ENCODE results near the gene RAB40C.

The RAB40C gene

GRCh38 chr16:565419-566330 lies 24.2 kb upstream of the RAB40C start:
- H3K36me3 ChIP-seq (ENCODE audit: insufficient read depth, low read length), result no peaks in the 10 kb centered on the region
- TF ChIP-seq EZH2phosphoT487 (IDR thresholded peaks at IDR 0.05; ENCODE audit: borderline replicate concordance) (no peak), CTCF (conservative IDR thresholded peaks at IDR 0.05; ENCODE audit: low read length) (no peak)
- peaks cover 2% of the 10 kb centered on the region for H4K20me1 ChIP-seq (ENCODE audit: insufficient read depth, low read length, poor library complexity, severe bottlenecking)
- peaks cover 4% of the 10 kb centered on the region for H3K4me1 ChIP-seq (ENCODE audit: insufficient read depth, low read length, poor library complexity, severe bottlenecking)
- no peaks in the 10 kb centered on the region for H3K9me3 ChIP-seq (ENCODE audit: insufficient read depth, low read depth, low read length)
- H3F3A ChIP-seq (ENCODE audit: low read depth), result no peaks in the 10 kb centered on the region
- H2AFZ ChIP-seq (ENCODE audit: low read length), result no peak overlapping the region
- no peaks in the 10 kb centered on the region for H3K27me3 ChIP-seq (ENCODE audit: insufficient read depth, low read length, poor library complexity, severe bottlenecking)
- no peak overlapping the region for H3K9ac ChIP-seq (ENCODE audit: low read depth, low read length, poor library complexity, severe bottlenecking)
- no peak overlapping the region for H3K4me3 ChIP-seq (ENCODE audit: low read length, poor library complexity, severe bottlenecking)
- H3K4me2 ChIP-seq (ENCODE audit: low read depth, low read length, poor library complexity, severe bottlenecking), result no peak overlapping the region
- no peaks in the 10 kb centered on the region for H3K79me2 ChIP-seq (ENCODE audit: insufficient read depth, low read length)
- no peaks in the 10 kb centered on the region for H3K9me2 ChIP-seq (replicated peaks; ENCODE audit: low read depth, low read length)

DNA sequence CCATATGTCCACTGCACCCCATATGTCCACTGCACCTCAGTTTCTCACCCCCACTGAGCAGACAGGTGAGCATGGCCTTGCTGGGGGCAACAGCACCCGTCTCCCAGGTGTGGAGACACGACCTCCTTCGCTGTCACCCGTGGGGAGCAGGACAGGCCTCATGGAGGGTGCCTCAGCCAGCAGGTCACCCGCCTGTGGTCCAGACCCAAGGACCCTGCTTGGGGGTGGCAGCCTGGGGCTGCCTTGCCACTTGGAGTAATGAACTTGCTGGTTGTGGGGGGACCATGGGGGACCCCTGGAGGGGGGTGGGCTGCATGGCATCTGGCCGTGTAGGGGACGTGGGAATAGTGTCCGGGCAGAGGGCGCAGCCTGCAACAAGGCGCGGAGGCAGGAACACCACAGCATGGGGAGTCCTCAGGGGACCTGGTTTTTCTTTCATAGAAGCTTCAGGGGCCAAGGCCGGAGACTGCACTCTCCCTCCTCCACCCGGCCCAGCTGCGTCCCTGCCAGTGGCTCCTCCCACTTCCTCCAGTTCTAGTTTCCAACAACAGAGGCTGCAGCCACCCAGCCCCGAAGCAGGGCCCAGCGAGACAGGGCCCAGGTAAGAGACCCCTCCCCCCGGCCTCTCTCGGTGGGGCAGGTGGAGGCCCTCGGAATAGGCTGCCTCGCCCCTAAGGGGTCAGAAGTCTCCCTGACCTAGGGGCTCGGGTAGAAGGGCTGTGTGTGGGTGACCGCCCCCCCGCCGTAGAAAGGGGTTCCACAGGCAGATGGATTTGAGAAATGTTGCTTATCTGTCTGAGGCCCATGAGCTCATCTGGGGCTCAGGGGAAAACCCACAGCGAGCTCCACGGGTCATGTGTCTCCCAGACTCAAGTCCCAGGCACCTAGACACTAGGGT lies 23.1 kb upstream of the RAB40C start, which contains the start of gene NHLRC4:
Gene NHLRC4, plus strand, starts transcription at position 531 of the 898 bp plus-strand sequence. CDS start 1,043 bp downstream, outside the sequence.
- H2AFZ ChIP-seq (ENCODE audit: low read length), result no peak within 1 kb of the TSS
- H3K79me2 ChIP-seq (ENCODE audit: insufficient read depth, low read length), result no peaks in the 10 kb centered on the region
- no peaks in the 10 kb centered on the region for H3K9me2 ChIP-seq (replicated peaks; ENCODE audit: low read depth, low read length)
- no peaks in the 10 kb centered on the region for H3K36me3 ChIP-seq (ENCODE audit: insufficient read depth, low read length)
- H3F3A ChIP-seq (ENCODE audit: low read depth), result no peaks in the 10 kb centered on the region
- peak within 1 kb of the TSS; percentile 58 for H3K4me3 ChIP-seq (ENCODE audit: low read length, poor library complexity, severe bottlenecking)
- peaks cover 2% of the 10 kb centered on the region for H4K20me1 ChIP-seq (ENCODE audit: insufficient read depth, low read length, poor library complexity, severe bottlenecking)
- H3K27me3 ChIP-seq (ENCODE audit: insufficient read depth, low read length, poor library complexity, severe bottlenecking), result no peaks in the 10 kb centered on the region
- H3K9ac ChIP-seq (ENCODE audit: low read depth, low read length, poor library complexity, severe bottlenecking), result peak within 1 kb of the TSS; percentile 61
- peak within 1 kb of the TSS; percentile 68 for H3K4me2 ChIP-seq (ENCODE audit: low read depth, low read length, poor library complexity, severe bottlenecking)
- TF ChIP-seq CTCF (conservative IDR thresholded peaks at IDR 0.05; ENCODE audit: low read length) (no peak), EZH2phosphoT487 (IDR thresholded peaks at IDR 0.05; ENCODE audit: borderline replicate concordance) (no peak)
- H3K4me1 ChIP-seq (ENCODE audit: insufficient read depth, low read length, poor library complexity, severe bottlenecking), result peaks cover 4% of the 10 kb centered on the region
- H3K9me3 ChIP-seq (ENCODE audit: insufficient read depth, low read depth, low read length), result no peaks in the 10 kb centered on the region

GRCh38 chr16:567373-568256 lies 22.3 kb upstream of the RAB40C start:
- H3K27me3 ChIP-seq (ENCODE audit: insufficient read depth, low read length, poor library complexity, severe bottlenecking), result no peaks in the 10 kb centered on the region
- no peaks in the 10 kb centered on the region for H3K79me2 ChIP-seq (ENCODE audit: insufficient read depth, low read length)
- H4K20me1 ChIP-seq (ENCODE audit: insufficient read depth, low read length, poor library complexity, severe bottlenecking), result peaks cover 2% of the 10 kb centered on the region
- H3K4me3 ChIP-seq (ENCODE audit: low read length, poor library complexity, severe bottlenecking), result peak overlapping the region; percentile 58
- peaks cover 4% of the 10 kb centered on the region for H3K4me1 ChIP-seq (ENCODE audit: insufficient read depth, low read length, poor library complexity, severe bottlenecking)
- no peak overlapping the region for H2AFZ ChIP-seq (ENCODE audit: low read length)
- peak overlapping the region; percentile 61 for H3K9ac ChIP-seq (ENCODE audit: low read depth, low read length, poor library complexity, severe bottlenecking)
- H3F3A ChIP-seq (ENCODE audit: low read depth), result no peaks in the 10 kb centered on the region
- H3K36me3 ChIP-seq (ENCODE audit: insufficient read depth, low read length), result no peaks in the 10 kb centered on the region
- H3K9me3 ChIP-seq (ENCODE audit: insufficient read depth, low read depth, low read length), result no peaks in the 10 kb centered on the region
- TF ChIP-seq CTCF (conservative IDR thresholded peaks at IDR 0.05; ENCODE audit: low read length), result no peak
- TF ChIP-seq EZH2phosphoT487 (IDR thresholded peaks at IDR 0.05; ENCODE audit: borderline replicate concordance), result no peak
- peak overlapping the region; percentile 68 for H3K4me2 ChIP-seq (ENCODE audit: low read depth, low read length, poor library complexity, severe bottlenecking)
- H3K9me2 ChIP-seq (replicated peaks; ENCODE audit: low read depth, low read length), result no peaks in the 10 kb centered on the region

Measured in Loucy (cell line).